A673 (cell line): ENCODE results near the gene CPXM2.

ENCODE experiments used
- CTCF ChIP-seq: fragments of 300-800, 200-600 bp; sonication (generic); conservative IDR thresholded peaks from 2 replicates; pipeline ENCODE4 v1.5.1; 2017; ENCODE audit warnings: low read depth, mild to moderate bottlenecking, antibody characterized with exemption, low read length, moderate library complexity, mixed read lengths
- EZH2 ChIP-seq: fragments of 200-600 bp; sonication (generic); IDR thresholded peaks from 2 replicates; pipeline ENCODE4 v1.6.1; 2017; ENCODE audit warnings: borderline replicate concordance, low read depth, mild to moderate bottlenecking, mixed read lengths, antibody characterized with exemption, low read length; ENCODE audit not compliant: poor library complexity, severe bottlenecking

GRCh38 chr10:123750901-123751300, 140.7 kb downstream of the CPXM2 start:
- TF ChIP-seq CTCF (no peak), EZH2 (no peak)
